HG03097 (cell line): ENCODE measurements around the gene ZNF594.
"Not testable (repeated sequence)": the region's sequence is repeated elsewhere in the genome, so short reads cannot be mapped to it uniquely, and the experiment has no call there.

Experiments used
- ATAC-seq: cut with Tn5 transposase; IDR thresholded peaks from one replicate; pipeline ENCODE4 v1.9.1; 2021; ENCODE audit not compliant: unreplicated experiment, low FRiP score

The ZNF594 gene

GRCh38 chr17:5137511-5138197 is 54.0 kb downstream of the ZNF594 start:
- not testable (repeated sequence) for ATAC-seq

DNA sequence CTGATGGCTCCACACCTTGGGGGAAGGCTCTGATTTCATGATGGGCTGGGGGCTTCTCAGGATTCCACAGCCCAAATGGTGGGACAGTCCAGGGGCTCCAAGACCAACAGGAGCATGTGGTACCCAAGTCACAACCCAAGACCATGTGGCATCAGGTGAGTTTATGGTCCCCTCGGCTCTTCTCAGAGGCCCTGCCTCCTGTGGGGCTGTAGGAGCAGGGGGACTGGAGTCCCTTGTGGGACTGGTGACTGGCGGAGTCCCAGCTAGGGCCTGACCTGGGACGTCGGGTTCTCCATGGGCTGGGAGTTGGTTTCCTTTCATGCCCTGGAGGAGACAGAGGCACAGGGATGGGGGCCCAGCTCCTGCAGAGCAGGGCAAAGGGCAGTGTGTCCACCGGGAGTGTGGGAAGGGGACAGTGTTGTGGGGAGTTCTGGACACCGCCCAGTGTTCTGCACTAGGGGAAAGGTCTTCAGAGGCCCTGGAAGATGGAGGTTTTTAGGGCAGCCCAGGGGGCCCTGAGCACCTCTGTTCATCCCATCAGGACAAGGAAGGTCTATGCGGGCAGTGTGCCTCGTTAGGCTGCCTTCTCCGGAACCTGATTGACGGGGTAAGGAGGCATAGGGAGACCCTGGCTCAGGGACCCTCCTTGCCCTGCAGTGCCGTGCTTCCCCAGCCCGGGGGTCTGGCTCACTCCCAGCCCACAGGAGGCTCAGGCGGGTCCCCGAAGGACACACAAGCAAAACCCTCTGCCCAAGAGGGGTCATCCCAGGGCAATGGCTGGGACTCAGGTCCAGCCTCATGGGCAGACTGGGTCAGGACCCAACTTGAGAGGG is 54.9 kb downstream of the ZNF594 start:
- ATAC-seq: not testable (repeated sequence)

- no peak for ATAC-seq
Measured at GRCh38 chr17:5135726-5136579, 55.7 kb downstream of the ZNF594 start.

GRCh38 chr17:5135131-5135712 is 56.4 kb downstream of the ZNF594 start:
- ATAC-seq: not testable (repeated sequence)

- ATAC-seq: not testable (repeated sequence)
Measured at GRCh38 chr17:5134571-5134970, 57.1 kb downstream of the ZNF594 start.

GRCh38 chr17:5133961-5134360 is 57.7 kb downstream of the ZNF594 start:
- not testable (repeated sequence) for ATAC-seq

GRCh38 chr17:5133311-5133710 is 58.4 kb downstream of the ZNF594 start:
- ATAC-seq: no peak

GRCh38 chr17:5132503-5133225 is 59.0 kb downstream of the ZNF594 start:
- ATAC-seq: not testable (repeated sequence)

DNA sequence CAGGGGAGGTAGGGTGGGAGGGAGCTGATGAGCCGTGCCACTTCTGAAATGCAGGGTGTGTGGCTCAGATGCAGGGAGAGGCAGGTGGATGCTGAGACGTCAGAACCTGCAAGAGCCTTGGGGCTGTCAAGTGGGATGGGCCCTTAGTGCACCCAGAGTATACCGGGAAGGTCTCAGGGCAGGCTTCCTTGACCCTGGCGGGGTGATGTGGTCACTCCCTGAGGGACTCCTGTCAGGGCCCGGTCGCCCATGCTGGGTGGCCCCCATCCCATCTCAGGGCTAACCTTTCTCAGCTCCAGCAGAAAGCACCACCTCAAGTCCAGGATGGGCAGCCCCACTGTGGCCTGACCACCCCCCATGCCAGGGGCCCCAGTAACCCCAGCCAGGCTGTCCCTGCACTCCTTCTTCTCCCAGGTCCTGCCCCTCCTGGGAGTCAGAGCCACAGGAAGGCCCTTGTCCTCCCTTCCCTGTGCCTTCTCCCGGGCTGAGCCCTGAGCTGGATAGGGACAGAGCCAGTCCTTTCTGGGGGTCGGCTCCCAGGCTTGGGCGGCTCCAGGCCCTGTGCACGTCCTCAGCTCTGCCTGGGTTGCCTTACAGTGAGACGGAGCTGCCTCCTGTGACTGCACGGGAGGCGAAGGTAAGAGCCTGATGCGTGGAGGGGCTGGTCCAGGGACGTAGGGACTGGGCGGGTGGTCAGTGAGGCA is 59.7 kb downstream of the ZNF594 start:
- not testable (repeated sequence) for ATAC-seq

DNA sequence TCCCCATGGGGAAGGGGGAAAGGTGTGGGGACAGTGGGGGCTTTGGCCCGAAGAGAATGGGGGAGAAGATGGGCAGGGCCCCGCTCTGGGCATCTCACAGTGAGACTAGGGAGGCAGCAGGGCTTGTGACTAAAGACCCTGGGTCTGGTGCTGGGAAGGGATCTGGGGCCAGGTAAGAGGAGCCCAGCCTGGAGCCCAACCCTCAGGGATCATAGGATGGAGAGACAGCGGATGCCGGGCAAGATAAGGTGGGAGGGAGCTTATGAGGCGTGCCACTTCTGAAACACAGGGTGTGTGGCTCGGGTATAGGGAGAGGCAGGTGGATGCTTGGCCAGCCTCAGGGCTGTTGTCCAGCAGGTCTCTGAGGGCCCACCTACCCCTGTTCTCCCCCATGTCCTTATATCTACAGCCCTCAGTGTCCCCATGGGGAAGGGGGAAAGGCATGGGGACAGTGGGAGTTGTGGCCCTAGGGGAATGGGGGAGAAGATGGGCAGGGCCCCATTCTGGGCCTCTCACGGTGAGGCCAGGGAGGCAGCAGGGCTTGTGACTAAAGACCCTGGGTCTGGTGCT is 60.4 kb downstream of the ZNF594 start:
- ATAC-seq: no peak

- ATAC-seq: not testable (repeated sequence)
Measured at GRCh38 chr17:5130687-5131086, 61.0 kb downstream of the ZNF594 start.

DNA sequence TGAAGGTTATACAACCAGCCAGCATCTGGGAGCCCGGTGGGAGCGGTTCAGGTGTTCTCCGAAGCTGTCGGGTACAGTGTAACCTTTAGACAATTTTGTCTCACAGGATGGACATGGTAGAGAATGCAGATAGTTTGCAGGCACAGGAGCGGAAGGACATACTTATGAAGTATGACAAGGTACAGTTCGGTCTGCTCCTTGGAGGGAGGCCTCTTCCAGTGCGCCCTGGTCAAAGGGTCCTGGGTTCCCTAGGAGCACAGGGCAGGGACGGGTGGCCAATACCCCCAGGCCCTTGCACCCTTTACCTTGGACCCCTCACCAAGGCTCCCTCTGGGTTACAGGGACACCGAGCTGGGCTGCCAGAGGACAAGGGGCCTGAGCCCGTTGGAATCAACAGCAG is 61.4 kb downstream of the ZNF594 start:
- not testable (repeated sequence) for ATAC-seq

- ATAC-seq: not testable (repeated sequence)
Measured at GRCh38 chr17:5129770-5130169, 61.9 kb downstream of the ZNF594 start.
